GM19351 (cell line): ENCODE measurements around the gene TMEM271.
"Not testable (repeated sequence)": the region's sequence is repeated elsewhere in the genome, so short reads cannot be mapped to it uniquely, and the experiment has no call there.

Experiments
- ATAC-seq: cut with Tn5 transposase; IDR thresholded peaks from one replicate; pipeline ENCODE4 v1.9.1; 2021; ENCODE audit warnings: mild to moderate bottlenecking, moderate library complexity; ENCODE audit not compliant: unreplicated experiment

The TMEM271 gene

DNA sequence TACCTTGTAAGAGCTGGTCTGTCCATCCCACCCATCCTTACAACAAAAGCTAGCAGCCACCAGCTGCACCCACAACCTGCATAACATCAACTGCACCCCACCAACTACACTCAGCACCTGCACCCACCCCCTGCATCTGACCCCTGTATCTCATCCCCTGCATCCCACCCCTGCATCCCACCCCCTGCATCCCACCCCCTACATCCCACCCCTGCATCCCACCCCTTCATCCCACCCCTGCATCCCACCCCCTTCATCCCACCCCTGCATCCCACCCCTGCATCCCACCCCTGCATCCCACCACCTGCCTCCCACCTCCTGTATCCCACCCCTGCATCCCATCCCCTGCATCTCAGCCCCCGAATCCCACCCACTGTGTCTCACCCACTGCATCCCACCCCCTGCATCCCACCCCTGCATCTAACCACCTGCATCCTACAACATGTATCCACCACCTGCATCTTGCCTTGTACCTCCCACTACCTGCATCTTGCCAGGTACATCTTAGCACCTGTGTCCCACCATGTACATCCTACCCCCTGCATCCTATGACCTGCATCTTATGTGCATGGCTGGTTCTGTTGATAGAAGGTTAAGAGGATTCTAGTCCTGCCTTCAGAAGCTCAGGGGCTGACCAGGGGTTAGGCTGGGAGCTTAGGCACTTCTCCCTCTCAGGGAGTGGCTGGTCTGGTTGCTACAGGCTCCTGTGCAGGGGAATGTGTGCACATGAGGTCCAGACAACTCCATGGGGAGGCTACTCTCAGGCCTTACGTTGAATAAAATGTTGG lies 9.4 kb downstream of the TMEM271 start:
- no peak for ATAC-seq

DNA sequence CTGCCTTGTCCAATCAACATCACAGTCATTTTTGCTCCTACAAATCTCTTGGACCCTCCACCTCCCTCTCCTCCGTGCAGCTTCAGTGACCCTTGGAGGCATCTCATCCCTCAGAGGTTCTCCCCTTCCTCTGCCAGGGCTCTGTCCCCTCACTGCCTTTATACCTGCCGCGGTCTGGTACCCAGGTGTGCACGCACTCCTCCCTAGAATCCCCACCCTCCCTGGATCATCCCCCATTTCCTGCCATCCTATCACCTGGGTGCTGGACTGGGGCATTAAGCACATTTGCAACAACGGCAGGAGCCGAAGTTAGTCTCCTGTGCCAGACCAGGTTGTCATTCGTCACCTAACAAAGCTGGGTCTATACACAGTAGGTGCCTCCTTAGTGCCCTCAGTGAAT lies 10.1 kb downstream of the TMEM271 start:
- no peak for ATAC-seq

DNA sequence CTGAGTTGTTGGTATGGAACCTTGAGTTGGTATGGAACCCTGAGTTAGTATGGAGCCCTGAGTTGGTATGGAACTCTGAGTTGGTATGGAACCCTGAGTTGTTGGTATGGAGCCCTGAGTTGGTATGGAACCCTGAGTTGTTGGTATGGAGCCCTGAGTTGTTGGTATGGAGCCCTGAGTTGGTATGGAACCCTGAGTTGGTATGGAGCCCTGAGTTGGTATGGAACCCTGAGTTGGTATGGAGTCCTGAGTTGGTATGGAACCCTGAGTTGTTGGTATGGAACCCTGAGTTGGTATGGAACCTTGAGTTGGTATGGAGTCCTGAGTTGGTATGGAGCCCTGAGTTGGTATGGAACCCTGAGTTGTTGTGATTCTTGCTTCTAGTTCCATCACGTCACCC lies 10.5 kb downstream of the TMEM271 start:
- ATAC-seq = not testable (repeated sequence)

DNA sequence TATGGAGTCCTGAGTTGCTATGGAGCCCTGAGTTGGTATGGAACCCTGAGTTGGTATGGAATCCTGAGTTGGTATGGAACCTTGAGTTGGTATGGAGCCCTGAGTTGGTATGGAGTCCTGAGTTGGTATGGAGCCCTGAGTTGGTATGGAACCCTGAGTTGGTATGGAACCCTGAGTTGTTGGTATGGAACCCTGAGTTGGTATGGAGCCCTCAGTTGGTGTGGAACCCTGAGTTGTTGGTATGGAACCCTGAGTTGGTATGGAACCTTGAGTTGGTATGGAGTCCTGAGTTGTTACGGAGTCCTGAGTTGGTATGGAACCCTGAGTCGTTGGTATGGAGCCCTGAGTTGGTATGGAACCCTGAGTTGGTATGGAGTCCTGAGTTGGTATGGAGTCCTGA lies 13.6 kb downstream of the TMEM271 start:
- ATAC-seq = not testable (repeated sequence)

DNA sequence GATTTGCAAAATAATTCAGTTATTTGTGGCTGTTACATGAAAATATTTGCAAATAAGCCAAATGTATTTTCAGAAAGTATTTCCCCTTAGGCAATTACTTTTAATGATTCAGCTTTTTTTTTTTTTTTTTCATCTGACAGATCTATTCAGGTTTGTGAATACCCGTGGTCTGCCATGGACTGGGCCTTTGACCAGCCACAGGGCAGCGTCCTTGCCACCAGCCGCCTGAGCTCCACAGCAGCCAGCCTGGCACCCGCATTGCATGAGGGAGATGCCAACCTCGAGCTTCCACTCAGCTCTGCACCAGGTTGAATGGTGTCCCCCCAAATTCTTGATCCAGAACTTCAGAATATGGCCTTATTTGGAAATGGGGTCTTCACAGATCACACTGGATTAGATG lies 14.7 kb downstream of the TMEM271 start:
- ATAC-seq = no peak

DNA sequence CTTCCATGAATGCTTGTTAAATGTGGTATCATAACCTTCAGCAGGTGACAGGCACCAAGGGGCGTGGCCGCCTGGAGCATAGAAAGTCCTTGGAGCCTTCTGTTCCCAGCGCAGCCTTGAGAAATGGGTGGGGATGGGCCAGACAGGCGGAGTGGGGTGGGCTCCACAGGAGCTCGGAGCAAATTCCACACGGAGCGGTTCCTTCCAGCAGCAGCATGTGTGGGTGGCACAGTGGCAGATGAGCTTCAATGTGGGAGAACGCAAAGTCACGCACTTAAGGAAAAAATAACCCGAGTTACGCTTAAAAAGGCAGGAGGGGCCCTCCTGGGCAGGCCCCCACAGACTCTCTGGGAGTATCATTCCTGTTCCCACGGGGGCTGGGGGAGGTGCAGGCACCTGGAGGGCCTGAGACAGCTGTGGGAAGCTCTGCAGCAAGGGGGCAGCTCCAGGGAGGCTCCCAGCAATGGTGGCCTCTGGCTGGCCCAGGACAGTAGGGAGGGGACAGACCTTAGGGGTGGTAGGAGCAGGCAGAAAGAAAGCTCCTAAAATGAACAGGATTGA lies 15.3 kb downstream of the TMEM271 start:
- no peak for ATAC-seq

DNA sequence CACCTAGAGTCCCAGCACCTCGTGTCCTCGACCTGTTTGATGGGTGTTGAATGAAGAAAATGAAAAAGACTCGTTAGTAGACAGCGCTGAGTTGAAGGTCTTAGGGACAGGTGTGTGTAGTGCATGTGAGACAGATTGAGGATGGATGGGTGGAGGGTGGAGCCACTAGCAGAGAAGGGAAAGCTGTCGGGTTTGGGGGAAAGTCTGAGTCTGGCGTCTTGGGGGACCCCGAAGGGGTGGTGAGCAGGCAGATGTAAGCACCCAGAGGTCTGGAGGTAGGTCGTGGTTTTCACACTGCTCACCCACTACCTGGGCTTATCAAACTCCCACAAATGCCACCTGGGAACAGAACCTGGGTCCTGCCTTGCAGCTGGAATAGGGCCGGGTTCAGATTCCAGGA lies 16.0 kb downstream of the TMEM271 start:
- no peak for ATAC-seq

DNA sequence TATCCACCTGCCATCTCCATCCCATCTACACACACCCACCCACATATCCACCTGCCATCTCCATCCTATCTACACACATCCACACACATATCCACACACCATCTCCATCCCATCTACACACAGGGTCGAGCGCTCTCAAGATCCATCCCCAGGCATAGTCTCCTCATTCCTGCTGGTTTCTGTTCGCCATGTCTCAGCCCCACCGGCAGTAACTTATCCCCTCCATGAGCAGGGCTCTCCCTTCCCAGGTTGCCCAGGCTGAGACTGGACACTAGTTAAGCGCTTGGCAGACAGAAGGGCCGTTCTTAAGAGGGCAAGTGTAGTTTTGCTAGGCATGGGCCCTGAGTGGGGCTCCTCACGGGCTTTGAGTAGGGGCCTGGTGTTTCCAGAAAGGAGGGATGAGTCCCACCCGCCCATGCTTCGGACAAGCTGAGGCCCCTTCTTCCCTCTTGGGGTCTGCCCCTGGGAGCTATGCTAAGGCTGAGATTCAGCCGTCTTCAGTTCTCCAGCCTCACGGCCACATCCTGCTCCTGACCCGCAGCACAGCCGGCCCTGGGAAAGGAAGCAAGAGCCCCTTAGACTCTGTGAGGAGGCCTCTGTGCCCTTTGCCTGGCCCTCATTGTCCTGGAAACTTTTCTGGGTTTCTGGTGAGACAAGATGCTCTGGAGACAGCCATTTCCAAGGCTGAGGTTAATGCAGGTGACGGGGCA lies 20.4 kb downstream of the TMEM271 start:
- ATAC-seq = no peak

DNA sequence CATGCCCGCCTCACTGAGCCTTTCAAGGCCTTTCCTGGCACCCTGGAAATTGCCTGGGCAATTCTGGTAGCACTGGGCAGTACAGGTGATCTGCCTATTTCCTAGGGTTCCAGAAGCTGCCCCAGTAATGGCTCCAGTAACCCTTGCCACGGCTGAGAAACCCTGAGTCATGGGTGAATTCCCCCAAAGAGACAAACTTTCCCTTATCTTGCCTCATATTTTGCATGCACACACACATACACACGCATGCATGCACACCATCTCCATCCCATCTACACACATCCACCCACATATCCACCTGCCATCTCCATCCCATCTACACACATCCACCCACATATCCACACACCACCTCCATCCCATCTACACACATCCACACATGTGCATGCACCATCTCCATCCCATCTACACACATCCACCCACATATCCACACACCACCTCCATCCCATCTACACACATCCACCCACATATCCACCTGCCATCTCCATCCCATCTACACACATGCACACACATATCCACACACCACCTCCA lies 21.2 kb downstream of the TMEM271 start:
- ATAC-seq = not testable (repeated sequence)

DNA sequence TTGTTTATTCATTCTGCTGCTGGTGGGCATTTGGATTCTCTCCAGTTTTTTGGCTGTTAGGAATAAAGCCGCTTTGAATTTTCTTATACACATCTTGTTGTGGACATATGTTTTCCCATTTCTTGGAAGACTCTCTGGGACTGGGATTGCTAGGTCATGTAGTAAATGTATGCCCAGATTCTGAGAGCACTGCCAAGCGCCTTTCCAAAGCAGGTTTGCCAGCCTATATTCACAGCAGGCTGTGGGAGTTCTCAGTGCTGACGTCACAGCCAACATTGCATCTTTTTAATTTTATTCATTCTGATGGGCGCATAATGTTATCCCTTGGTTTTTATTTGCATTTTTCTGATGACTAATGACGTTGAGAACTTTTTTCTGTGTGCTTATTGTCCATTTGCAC lies 24.1 kb downstream of the TMEM271 start:
- no peak for ATAC-seq

DNA sequence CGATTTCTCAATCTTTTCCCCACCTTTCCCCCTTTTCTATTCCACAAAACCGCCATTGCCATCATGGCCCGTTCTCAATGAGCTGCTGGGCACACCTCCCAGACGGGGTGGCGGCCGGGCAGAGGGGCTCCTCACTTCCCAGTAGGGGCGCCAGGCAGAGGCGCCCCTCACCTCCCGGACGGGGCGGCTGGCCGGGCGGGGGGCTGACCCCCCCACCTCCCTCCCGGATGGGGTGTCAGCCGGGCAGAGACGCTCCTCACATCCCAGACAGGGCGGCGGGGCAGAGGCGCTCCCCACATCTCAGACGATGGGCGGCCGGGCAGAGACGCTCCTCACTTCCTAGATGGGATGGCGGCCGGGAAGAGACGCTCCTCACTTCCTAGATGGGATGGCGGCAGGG lies 25.8 kb downstream of the TMEM271 start:
- ATAC-seq = not testable (repeated sequence)

DNA sequence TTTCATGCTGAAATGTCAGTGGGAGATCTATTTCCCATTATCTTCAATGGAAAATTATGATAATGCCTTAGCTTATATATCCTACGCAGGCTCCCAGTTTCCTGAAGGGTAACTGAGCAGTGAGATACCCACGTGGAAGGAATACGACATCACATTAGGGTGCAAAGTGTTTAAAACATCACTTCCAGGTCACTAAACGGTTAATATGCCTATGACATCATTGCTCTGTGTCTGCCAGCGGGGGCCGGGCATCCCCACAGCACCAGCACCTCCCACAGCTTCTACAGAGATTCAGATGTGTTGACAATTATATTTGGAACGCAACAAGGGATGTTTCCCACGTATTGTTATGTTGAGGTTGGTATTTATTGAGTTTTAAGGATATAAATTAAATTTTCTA lies 27.1 kb downstream of the TMEM271 start:
- no peak for ATAC-seq

DNA sequence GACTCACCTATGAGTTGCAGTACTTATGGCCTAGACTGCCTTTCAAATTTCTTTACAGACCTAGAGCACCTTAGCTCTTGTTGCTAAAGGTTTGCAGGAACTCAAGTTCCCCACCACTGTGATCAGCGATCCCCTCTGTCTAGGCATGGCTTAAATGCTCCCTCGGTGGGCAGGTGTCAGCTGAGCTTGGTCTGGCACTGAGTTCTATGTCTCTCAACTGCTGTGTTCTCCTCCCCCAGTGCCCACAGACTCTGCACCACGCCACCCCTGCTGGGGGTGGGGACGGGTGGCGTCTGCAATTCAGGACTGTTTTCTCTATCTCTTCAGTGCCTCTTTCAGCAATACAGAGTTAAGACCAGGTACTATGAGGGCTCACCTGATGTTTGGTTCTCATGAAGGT lies 30.5 kb downstream of the TMEM271 start:
- no peak for ATAC-seq

DNA sequence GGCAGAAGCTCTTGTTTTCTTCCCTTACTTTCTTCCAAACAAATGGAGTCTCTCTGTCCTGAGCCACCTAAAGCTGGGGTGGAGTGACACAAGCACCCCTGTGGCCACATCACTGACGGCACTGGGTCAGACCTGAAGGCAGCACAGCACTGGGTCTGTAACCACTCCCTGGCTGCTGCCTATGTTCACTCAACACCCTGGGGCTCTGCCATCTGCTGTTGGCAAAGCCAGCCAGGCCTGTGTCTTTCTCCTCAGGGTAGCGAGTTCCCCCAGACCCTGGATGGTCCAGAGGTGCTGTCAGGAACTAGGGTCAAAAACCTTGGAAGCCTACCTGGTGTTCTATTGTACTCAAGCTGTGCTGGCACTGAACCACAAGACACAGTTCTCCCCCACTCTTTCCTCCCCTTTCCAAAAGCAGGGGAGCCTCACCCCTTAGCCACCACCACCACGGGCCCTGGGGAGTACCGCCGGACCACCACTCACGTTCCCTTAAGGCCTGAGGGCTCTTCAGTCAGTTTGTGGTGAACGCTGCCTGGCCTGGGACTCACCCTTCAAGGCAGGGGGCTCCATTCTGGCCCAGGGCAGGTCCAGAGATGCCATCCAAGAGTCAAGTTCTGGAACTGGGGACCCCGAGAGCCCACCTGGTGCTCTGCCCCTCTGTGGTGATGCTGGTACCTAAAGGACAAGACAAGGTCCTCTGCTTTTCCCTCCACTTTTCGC lies 31.5 kb downstream of the TMEM271 start:
- ATAC-seq = no peak

DNA sequence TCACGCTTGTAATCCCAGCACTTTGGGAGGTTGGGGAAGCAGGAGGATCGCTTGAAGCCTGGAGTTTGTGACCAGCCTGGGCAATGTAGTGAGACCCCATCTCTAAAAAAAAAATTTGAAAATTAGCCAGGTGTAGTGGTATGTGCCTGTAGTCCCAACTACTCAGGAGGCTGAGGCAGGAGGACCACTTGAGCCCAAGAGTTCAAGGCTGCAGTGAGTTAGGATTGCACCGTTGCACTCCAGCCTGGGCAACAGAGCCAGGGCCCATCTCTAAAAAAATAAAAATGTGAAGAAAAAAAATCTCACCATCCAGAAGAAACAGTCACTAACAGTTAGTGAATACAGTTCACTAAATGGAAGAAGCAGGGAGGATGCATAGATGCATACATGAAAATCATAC lies 34.8 kb downstream of the TMEM271 start:
- ATAC-seq = no peak

DNA sequence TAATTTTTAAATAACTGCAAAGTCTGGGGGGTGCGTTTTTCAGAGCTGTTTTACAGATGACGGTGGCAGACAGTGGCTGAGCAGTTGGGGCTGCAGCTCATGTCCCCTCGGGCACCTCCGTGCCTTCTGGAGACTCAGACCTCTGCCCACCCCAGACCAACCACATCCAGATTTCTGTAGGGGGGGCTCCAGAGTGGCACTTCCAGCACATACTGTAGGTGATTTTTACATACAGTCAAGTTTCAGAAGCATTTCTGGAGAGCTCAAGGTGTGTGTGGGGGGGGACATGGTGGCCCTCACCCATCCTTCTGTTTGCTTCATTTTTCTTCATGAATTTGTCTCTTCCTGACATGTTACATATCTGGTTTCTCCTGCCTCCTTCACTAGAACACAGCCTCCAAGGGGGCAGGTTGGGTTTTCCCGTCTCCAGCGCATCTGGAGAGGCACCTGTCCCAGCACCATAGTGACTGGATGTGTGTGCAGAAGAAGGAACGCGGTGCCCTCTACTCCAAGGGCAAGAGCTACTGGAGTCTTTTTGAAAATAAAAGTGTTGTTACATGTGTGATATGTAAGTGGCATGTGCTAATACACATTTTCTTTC lies 37.5 kb downstream of the TMEM271 start:
- no peak for ATAC-seq

DNA sequence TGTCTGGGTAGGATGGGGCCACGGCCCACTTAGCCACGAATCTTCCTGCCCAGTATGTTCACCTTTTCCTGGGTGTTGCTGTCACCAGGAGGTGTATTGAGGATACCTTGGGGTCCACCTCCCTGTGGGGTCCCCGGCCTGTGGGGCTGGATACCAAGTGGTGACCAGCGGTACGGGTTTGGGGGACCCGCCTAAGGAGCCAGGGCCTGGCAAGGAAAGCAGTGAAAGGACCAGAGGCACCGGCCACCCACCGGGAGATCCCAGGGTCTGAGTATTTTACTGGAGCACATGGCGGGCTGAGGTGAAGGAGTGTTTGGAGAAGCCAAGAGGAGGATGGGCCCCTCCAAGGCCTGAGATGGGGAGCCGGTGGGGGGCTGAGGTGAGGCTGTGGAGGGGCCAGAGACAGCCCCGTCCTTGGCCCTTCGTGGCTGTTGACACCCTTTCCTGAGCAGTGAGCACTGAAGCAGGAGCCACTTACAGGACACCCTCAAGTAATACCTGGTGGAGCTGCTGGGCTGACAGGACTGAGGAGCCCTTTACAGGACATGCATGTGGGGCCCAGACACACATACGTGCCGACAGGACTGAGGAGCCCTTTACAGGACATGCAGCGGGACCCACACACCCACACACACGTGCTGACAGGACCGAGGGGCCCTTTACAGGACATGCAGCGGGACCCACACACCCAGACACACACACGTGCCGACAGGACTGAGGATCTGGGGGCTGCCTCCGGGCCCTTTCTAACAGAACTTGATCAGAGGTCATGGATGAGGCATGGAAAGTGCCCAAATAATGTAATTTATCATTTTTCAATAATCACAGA lies 38.4 kb downstream of the TMEM271 start:
- ATAC-seq = no peak

DNA sequence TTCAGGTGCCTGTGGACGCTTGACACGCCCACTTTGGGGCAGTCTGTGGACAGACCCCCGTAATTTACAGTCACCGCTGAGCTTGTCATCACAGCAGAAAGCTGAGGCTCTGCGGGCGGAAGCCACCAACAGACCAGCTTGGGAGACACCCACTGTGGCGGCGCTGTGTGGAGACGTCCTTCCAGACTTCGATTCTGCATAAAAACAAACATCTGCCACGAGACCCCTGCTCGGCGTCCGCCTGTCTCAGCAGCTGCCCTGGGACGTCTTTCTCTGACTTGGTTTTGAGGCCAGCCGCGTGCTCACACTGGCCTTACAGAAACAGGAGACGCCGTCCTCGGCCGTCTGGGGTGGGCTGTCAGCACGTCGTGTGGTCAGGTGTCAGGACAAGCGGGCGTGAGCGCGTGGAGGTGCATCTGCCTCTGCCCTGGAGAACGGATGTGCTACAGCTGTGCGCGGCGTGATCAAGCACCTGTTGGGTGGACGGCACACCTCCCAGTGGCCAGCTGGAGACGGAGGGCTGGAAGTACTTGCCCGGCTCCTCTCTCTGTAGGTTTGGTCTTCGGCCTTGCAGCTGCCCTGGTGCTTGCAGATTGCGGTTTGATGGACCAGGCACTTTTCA lies 39.6 kb downstream of the TMEM271 start:
- ATAC-seq = no peak

DNA sequence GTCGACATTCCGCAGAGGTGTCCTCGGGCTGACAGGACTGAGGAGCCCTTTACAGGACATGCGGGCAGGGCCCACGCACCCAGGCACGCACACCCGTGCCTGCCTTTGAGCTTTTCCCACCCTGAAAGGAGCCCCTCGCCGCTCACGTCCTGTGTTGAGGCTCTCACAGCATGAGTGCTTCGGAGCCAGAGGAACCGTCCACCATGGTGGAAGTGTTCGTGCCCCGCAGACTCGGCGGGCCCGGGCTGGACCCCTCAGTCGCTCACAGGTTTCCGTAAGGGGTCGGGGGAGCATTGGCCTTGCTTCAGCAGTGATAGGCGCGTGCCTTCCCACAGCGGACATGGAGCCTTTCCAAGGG lies 40.2 kb downstream of the TMEM271 start:
- ATAC-seq = no peak
